HepG2 (cell line): ENCODE results near the gene NCBP3. TPM values are rescaled to one million over a fixed set of nuclear protein-coding genes. Genes with fewer than 3 reads are reported as not detected.

Experiments
- BRD4 ChIP-seq: sonication (generic); formaldehyde crosslinking; IDR thresholded peaks from 2 replicates; pipeline ENCODE4 v1.4.0; 2020; ENCODE audit warnings: missing genetic modification reagents
- IRF2 ChIP-seq: IDR thresholded peaks from 2 replicates; pipeline ENCODE4 v1.6.1; 2018; ENCODE audit warnings: missing genetic modification reagents, missing compliant biosample characterization
- KMT2B ChIP-seq: IDR thresholded peaks from 2 replicates; pipeline ENCODE4 v1.6.1; 2016; ENCODE audit warnings: missing genetic modification reagents, missing compliant biosample characterization
- LCORL ChIP-seq, 2 experiments: fragments of 450-650 bp in 1 of 2; sonication (generic) in 1 of 2; formaldehyde crosslinking in 1 of 2; IDR thresholded peaks; 2 replicates each; pipeline versions ENCODE4 v1.5.0 to v1.6.1; 2017 to 2020; ENCODE audit warnings: antibody characterized with exemption in 1 of 2, missing genetic modification reagents in 1 of 2
- MED8 ChIP-seq: sonication (generic); formaldehyde crosslinking; IDR thresholded peaks from 2 replicates; pipeline ENCODE4 v1.8.1; 2023; ENCODE audit warnings: mild to moderate bottlenecking, missing genetic modification reagents; ENCODE audit not compliant: insufficient replicate concordance
- MEIS1 ChIP-seq: sonication (generic); formaldehyde crosslinking; IDR thresholded peaks from 2 replicates; pipeline ENCODE4 v1.9.0; 2021; ENCODE audit warnings: mild to moderate bottlenecking, missing genetic modification reagents, moderate library complexity, borderline replicate concordance
- MTERF4 ChIP-seq: sonication (generic); formaldehyde crosslinking; IDR thresholded peaks from 2 replicates; pipeline ENCODE4 v1.8.0; 2023; ENCODE audit warnings: mild to moderate bottlenecking, missing genetic modification reagents
- NPAS2 ChIP-seq: sonication (generic); formaldehyde crosslinking; IDR thresholded peaks from 2 replicates; pipeline ENCODE4 v1.8.0; 2022; ENCODE audit warnings: mild to moderate bottlenecking, missing genetic modification reagents, borderline replicate concordance
- SNAI1 ChIP-seq: sonication (generic); formaldehyde crosslinking; IDR thresholded peaks from 2 replicates; pipeline ENCODE4 v1.5.0; 2020; ENCODE audit warnings: mild to moderate bottlenecking, missing genetic modification reagents, borderline replicate concordance
- SNAPC4 ChIP-seq: sonication (generic); formaldehyde crosslinking; IDR thresholded peaks from 2 replicates; pipeline ENCODE4 v1.4.0; 2020; ENCODE audit warnings: mild to moderate bottlenecking, missing genetic modification reagents
- TEAD3 ChIP-seq: optimal IDR thresholded peaks from 2 replicates; pipeline ENCODE3; 2016; ENCODE audit warnings: borderline replicate concordance
- TFDP1 ChIP-seq: IDR thresholded peaks from 2 replicates; pipeline ENCODE4 v1.6.1; 2016; ENCODE audit warnings: missing compliant biosample characterization, missing genetic modification reagents, borderline replicate concordance
- ZBTB44 ChIP-seq: sonication (generic); formaldehyde crosslinking; IDR thresholded peaks from 2 replicates; pipeline ENCODE4 v1.4.0; 2020; ENCODE audit warnings: missing genetic modification reagents
- ZNF264 ChIP-seq: sonication (generic); formaldehyde crosslinking; IDR thresholded peaks from 2 replicates; pipeline ENCODE4 v1.4.0; 2020; ENCODE audit warnings: missing genetic modification reagents
- ZNF292 ChIP-seq: sonication (generic); formaldehyde crosslinking; IDR thresholded peaks from 2 replicates; pipeline ENCODE4 v1.8.1; 2022; ENCODE audit warnings: mild to moderate bottlenecking, low read depth, missing genetic modification reagents, borderline replicate concordance
- ZNF550 ChIP-seq: sonication (generic); formaldehyde crosslinking; IDR thresholded peaks from 2 replicates; pipeline ENCODE4 v1.4.0; 2020; ENCODE audit warnings: mild to moderate bottlenecking, missing genetic modification reagents, borderline replicate concordance
- ZNF775 ChIP-seq: sonication (generic); formaldehyde crosslinking; IDR thresholded peaks from 2 replicates; pipeline ENCODE4 v1.4.0; 2020; ENCODE audit warnings: missing genetic modification reagents, mild to moderate bottlenecking, moderate library complexity, borderline replicate concordance
- polyA plus RNA-seq, 8 experiments: library from polyadenylated mRNA; depleted of rRNA in 3 of 8; stranded (reverse) in 7 of 8; unstranded in 1 of 8; fragments of >200 nt; fragmentation: Illumina TruSeq in 4 of 8; extraction: Trizol in 4 of 8; gene quantifications; 2 replicates each; pipeline versions ENCODE4 v1.2.1 to v1.2.3, GENCODE V29; 2011 to 2016; ENCODE audit warnings: low read depth in 4 of 8, missing spikeins in 1 of 8, mixed read lengths in 1 of 8; ENCODE audit not compliant: insufficient read depth in 1 of 8
- total RNA-seq, 5 experiments: library from RNA; depleted of rRNA; stranded (reverse); fragments of >200 nt; fragmentation: Illumina TruSeq; extraction: Trizol; gene quantifications; 2 replicates each; pipeline ENCODE4 v1.2.3, GENCODE V29; 2016; ENCODE audit warnings: low read depth in 1 of 5
- TF ChIP-seq, protein P1 (sequence below): IDR thresholded peaks from 2 replicates; pipeline ENCODE4 v1.6.1; 2016; ENCODE audit warnings: low read depth, borderline replicate concordance
- TF ChIP-seq, protein P2 (sequence below): sonication (generic); formaldehyde crosslinking; IDR thresholded peaks from 2 replicates; pipeline ENCODE4 v1.4.0; 2020; ENCODE audit warnings: mild to moderate bottlenecking, missing genetic modification reagents
- TF ChIP-seq, protein P3 (sequence below): sonication (generic); formaldehyde crosslinking; IDR thresholded peaks from 2 replicates; pipeline ENCODE4 v1.4.0; 2020; ENCODE audit warnings: mild to moderate bottlenecking, missing genetic modification reagents

NCBP3 gene
- total and polyA plus RNA-seq, 2 of the 13 experiments (the other 11 are each of a cell fraction or from before 2014, with no cell fraction given), result 19.5 to 24.8 TPM

DNA sequence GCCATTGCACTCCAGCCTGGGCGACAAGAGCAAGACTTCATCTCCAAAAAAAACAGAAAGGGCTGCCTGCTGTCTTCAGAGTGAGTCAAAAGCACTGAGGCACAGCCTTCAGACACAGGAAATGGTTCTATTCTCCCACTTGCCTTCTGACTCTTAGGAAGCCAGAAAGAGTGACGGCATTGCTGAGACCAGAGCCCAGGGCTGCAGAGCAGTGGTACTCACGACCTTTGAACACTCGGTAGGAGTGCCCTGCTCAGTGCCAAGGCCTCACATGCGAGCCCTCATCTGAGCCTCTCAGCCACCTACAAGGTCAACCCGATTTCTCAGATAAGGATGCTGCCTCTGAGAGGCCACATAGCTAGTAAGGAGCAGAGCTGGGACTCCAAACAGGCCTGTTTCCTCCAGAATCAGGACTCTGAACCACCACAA lies 41.5 kb downstream of the NCBP3 start (continued):
- TF ChIP-seq, protein P1, sequence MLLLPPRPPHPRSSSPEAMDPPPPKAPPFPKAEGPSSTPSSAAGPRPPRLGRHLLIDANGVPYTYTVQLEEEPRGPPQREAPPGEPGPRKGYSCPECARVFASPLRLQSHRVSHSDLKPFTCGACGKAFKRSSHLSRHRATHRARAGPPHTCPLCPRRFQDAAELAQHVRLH, result 0 out of 2 replicates have a peak, but pooled peaks have one; percentile 13
- TF ChIP-seq ZNF292 (CRISPR knock-in tag) (no peak), ZNF775 (no peak), ZNF550 (CRISPR knock-in tag) (no peak), SNAI1 (CRISPR knock-in tag) (no peak), NPAS2 (CRISPR knock-in tag) (no peak), KMT2B (CRISPR knock-in tag) (no peak), BRD4 (CRISPR knock-in tag) (no peak), SNAPC4 (CRISPR knock-in tag) (no peak), TFDP1 (CRISPR knock-in tag) (no peak), MEIS1 (CRISPR knock-in tag) (no peak), LCORL (IDR thresholded peaks at IDR 0.05) (no peak), LCORL (CRISPR knock-in tag; IDR thresholded peaks at IDR 0.05) (no peak), TEAD3 (CRISPR knock-in tag) (peak; percentile 20), MTERF4 (CRISPR knock-in tag) (no peak), ZNF264 (CRISPR knock-in tag) (no peak), IRF2 (CRISPR knock-in tag) (0 out of 2 replicates have a peak, but pooled peaks have one; percentile 21), MED8 (CRISPR knock-in tag) (no peak), ZBTB44 (CRISPR knock-in tag) (no peak)
- TF ChIP-seq, protein P2, sequence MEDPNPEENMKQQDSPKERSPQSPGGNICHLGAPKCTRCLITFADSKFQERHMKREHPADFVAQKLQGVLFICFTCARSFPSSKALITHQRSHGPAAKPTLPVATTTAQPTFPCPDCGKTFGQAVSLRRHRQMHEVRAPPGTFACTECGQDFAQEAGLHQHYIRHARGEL, result no peak
- TF ChIP-seq, protein P3, sequence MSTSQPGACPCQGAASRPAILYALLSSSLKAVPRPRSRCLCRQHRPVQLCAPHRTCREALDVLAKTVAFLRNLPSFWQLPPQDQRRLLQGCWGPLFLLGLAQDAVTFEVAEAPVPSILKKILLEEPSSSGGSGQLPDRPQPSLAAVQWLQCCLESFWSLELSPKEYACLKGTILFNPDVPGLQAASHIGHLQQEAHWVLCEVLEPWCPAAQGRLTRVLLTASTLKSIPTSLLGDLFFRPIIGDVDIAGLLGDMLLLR (CRISPR knock-in tag), result no peak
